Fibroblast of mammary gland (primary cell): ENCODE data around the gene NFIB.

ENCODE experiments used
- DNase-seq: peaks from one replicate; pipeline ENCODE4 v3.0.0-alpha.2; 2010; ENCODE audit warnings: low read depth
- H3K4me3 ChIP-seq: 2 replicates; pipeline ENCODE4 v1.5.1; 2011; ENCODE audit warnings: low read depth, mild to moderate bottlenecking, low read length, moderate library complexity; ENCODE audit not compliant: control insufficient read depth
- CTCF ChIP-seq: conservative IDR thresholded peaks from 2 replicates; pipeline ENCODE4 v1.5.1; 2011; ENCODE audit warnings: low read depth, low read length, inconsistent platforms; ENCODE audit not compliant: control insufficient read depth, insufficient read depth

The NFIB gene

DNA sequence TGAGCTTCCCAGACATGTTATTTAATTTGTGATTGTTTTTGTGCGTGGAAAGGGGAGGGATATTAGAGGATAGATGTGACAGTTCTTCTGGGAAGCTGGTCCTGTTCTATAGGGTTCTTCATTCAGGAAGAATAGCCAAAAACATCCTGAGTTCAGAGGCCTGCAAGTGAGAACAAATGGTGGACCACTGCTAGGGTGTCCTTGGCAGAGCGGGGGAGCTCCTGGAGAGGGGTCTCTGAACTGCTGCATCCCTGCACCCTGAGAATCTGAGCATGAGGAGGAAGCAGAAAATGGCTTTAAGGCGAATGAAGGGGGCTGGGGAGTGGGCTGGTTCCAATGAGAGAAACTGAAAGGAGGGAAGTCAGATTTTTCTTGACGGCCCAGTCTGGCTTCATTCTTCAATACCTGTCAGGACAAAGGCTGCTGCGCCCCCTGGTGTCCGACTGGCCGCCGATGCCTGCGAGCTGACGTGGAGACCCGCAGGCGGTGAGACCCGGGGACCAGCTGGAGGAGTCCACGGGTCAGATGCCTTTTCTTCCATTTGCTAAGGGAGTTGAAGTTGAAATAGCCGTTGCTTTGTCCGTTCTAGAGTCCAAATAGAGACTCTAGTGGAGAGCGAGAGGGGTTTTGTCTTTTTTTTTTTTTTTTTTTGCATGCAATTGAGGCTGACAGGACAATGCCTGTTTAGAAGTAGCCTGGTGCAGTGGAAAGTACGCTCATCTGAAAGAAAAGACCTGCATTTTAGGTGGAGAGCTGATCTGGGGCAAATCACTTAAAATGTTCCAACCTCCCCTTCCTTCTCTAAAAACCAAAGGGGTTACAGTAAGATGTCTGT is 39.5 kb upstream of the NFIB start:
- peak; percentile 76 for DNase-seq
- no peak overlapping the region for H3K4me3 ChIP-seq
- peak; percentile 76 for TF ChIP-seq CTCF

DNA sequence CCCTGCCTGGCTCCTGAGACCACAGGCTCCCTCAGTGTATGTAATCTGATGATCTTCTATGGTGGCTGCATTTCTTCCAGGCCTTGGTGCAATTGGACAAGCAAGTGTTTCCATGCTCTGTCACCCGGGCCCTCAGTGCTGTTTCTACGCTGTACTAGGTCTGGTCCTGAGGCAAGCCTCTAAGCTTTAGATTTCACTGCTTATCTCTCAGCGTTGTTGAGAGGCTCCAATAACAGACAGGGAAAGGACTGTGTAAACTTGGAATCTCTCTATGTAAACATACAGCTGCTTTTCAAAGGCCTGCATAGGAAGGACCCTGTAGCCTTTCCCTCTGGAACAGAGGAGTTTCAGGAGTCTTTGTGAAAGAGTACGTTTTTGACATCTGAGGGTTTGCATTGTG is 38.6 kb upstream of the NFIB start:
- H3K4me3 ChIP-seq: no peak overlapping the region
- DNase-seq: no peak
- no peak for TF ChIP-seq CTCF

DNA sequence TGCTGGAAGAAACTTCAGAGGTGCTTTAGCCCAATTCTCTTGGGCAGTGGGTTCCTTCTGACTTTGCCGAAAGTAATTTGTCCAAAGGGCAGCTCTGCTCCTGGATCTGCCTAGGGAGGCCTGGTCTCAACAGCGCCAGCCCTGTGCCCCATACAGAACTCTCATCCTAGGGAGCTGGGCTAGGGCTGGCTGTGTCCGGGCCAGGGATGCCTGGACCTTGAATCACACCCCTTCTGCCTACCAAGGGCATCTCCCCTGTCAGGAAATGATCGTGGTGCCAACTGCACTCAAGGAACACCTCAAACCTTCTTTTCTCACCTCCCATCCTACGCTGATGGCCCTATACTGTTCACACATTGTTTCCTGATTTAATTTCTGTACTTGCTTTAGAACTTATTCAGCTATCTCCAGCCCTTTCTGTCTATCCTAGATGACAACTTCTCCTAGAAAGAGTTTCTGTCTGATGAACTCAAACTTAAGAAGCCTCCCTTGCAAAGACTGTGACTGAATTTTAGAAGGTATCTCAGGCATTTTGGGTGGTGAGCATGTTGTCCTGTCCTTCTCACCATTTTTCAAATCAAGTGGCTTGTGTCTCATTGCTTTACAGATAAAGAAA is 37.4 kb upstream of the NFIB start:
- no peak for DNase-seq
- no peak for TF ChIP-seq CTCF
- H3K4me3 ChIP-seq: no peak overlapping the region

DNA sequence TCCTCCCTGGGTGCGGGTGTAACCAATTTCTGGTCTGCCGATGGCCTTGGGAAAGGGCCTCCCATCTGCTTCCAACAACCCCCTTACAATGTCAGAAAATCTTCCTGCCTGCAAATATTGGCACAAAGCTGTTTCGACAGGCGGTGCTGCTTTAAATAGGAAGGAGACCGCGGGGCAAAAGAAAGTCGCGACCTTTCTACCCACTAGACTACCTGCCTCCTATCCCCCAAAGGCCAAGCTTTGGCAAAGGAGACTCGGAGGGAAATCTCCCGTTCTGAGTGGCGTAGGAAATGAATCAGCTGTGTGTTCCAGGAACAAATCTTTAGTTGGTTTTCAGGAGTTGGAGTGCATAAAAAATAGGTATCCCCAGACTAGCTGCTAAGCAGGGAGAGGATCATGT is 36.8 kb upstream of the NFIB start:
- H3K4me3 ChIP-seq: no peak overlapping the region
- DNase-seq: no peak
- TF ChIP-seq CTCF: no peak

DNA sequence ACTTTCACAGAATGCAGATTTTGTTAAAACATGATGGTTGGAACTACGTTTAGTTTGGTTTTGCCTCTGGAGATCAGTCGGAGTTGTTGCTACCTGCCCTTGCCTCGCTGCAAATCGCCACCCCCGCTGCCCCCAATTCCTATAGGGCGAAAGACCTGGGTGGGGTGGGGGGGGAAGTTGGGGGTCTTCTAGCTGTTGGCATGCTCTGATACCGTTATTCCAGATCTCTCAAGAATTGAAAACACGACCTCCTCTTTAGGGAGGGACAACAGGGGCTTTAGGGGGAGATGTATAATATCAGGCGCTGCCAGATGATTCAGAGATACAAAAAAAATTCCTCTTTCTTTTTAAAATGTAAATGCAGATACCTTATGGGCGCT is 36.4 kb upstream of the NFIB start:
- no peak for TF ChIP-seq CTCF
- no peak for DNase-seq
- H3K4me3 ChIP-seq: no peak overlapping the region

DNA sequence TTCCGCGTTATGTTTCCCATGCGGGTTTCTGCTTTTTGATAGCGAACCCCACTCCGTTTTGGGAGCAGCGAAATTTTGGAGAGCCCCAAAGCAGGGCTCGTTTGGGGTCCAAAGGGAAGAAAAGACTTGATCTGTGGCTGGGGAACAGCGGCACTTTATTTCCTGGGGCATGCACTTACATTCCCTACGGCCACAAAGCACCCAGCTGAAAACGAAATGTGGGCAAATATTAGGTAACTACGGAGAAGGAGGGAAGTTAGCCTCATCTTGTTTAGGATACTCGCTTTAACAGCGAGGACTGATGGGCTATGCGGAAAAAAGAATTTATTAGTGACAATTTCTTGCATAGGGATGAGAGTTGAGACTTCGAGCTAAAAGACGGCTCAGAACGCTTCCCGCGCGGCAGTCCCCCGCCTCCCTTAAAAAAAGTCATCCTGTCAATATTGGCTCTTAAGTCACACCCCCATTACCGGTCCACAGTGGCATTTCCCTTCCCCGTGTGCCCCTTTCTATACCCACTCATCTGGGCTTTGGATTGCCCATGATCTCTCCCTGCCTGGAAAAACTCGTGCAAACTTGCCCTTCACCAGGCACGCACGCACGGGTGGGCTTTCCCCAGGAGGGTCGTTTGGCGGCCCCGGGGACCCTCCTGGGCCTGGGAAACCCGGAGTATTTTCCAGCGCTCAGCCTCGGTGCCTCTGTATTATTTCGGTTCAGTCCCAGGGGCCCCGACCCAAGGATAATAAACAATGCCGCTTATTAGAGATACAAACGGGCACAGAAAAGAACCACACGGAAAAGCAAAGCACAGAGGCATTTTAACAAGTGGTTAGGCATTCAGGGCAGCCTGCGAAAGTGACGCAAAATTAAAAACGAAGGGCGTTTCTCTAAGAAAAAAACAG is 35.8 kb upstream of the NFIB start:
- no peak overlapping the region for H3K4me3 ChIP-seq
- TF ChIP-seq CTCF: no peak
- no peak for DNase-seq
